ENCODE data around the gene C20orf173.

The C20orf173 gene

DNA sequence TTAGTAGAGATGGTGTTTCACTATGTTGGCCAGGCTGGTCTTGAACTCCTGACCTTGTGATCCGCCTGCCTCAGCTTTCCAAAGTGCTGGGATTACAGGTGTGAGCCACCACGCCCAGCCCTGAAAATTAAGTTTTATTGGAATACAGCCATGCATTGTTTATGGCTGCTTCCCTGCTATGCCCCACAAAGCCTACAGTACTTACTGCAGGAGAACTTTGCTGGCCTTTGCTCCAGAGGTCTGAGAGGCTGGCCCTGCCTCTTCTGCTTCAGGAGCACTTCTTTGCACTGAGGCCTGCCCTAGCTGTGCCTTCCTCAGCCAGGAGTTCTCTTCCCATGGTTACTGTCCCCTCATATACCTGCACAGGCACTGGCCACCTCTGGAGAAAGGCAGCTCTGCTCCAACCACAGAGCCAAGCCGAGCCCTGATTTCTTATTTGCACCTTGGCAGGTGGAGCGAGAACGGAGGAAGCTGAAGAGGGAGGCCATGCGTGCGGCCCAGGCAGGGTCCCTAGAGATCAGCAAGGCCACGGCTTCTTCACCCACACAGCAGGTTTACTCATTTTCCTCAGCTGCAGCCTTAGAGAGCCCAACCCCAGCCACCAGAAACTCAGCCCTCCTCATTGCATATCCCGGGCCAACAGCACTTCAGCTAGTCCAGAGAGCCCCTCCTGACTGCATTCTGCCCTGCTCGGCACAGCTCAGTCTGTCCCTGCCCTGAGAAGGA lies 20.8 kb downstream of the C20orf173 start:
- in situ Hi-C loops (cut with MboI; ENCODE audit: low sequenced_read_pairs): no loop called here

DNA sequence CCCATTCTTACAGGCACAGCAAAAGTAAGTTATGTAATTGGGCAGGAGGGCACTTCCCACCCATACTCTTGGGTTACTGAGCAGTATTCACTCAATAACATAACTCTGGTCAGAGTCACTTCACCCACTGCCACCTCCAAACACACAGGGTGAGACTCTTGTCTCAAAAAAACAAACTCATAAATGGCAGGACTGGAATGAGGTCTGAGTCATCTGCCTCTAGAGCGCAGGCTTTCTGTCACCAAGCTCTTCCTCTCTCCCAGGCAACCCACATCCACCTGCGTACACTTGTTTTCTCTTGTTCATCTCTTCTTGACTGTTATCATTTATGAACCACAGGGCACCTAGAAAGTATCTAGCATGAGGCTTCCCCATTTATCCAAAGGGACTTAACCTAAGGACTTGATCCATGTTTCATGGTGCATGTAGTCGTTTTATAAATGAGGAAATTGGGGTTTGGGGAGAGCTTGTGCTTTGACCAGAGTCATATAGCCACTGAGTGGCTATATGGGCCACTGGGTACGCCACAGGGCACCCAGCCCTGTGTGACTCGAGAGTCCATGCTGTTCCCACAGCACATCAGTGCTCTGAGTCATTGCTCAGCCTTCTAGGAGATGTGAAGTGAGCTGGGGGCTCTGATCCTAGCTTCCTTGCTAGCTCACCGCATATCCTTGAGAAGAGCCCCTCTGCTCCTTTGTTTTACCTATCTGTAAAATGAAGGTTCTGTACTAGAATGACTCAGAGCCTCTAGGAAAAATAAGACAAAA lies 22.4 kb downstream of the C20orf173 start:
- in situ Hi-C loops (cut with MboI; ENCODE audit: low sequenced_read_pairs): no loop called here

DNA sequence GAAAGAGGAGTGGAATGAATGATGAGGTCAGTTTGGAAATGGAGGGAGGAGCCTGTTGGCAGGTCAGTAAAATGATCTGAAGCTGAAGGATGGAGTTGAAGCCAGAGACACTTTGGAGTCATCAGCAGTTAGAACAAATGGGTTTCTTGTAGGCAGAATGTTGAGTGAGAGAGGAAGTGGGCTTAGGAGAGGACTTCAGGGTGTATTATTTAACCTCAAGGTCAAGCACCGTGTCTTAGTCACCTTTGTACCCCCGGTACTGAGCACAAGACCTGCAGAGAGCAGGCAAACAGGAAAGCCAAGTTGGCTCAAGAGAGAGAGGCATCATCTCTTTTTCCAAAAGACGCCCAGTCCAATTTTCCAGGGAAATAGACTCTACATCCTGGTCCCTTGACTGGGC lies 23.3 kb downstream of the C20orf173 start:
- in situ Hi-C loops (cut with MboI; ENCODE audit: low sequenced_read_pairs): no loop called here

GRCh38 chr20:35504751-35505150 lies 24.7 kb downstream of the C20orf173 start:
- in situ Hi-C loops (cut with MboI; ENCODE audit: low sequenced_read_pairs): no loop called here

DNA sequence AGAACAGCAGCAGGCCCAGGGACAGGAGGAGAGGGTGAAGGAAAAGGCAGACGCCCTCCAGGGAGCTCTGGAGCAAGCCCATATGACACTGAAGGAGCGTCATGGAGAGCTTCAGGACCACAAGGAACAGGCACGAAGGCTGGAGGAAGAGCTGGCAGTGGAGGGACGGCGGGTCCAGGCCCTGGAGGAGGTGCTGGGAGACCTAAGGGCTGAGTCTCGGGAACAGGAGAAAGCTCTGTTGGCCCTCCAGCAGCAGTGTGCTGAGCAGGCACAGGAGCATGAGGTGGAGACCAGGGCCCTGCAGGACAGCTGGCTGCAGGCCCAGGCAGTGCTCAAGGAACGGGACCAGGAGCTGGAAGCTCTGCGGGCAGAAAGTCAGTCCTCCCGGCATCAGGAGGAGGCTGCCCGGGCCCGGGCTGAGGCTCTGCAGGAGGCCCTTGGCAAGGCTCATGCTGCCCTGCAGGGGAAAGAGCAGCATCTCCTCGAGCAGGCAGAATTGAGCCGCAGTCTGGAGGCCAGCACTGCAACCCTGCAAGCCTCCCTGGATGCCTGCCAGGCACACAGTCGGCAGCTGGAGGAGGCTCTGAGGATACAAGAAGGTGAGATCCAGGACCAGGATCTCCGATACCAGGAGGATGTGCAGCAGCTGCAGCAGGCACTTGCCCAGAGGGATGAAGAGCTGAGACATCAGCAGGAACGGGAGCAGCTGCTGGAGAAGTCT lies 25.5 kb downstream of the C20orf173 start:
- in situ Hi-C loops (cut with MboI; ENCODE audit: low sequenced_read_pairs): no loop called here

- in situ Hi-C loops (cut with MboI; ENCODE audit: low sequenced_read_pairs): no loop called here
Observed at GRCh38 chr20:35503281-35503680, 26.2 kb downstream of the C20orf173 start.

GRCh38 chr20:35502352-35502751 lies 27.1 kb downstream of the C20orf173 start:
- in situ Hi-C loops (cut with MboI; ENCODE audit: low sequenced_read_pairs): no loop called here

- in situ Hi-C loops (cut with MboI; ENCODE audit: low sequenced_read_pairs): no loop called here
Observed at GRCh38 chr20:35499271-35499670, 30.2 kb downstream of the C20orf173 start.

DNA sequence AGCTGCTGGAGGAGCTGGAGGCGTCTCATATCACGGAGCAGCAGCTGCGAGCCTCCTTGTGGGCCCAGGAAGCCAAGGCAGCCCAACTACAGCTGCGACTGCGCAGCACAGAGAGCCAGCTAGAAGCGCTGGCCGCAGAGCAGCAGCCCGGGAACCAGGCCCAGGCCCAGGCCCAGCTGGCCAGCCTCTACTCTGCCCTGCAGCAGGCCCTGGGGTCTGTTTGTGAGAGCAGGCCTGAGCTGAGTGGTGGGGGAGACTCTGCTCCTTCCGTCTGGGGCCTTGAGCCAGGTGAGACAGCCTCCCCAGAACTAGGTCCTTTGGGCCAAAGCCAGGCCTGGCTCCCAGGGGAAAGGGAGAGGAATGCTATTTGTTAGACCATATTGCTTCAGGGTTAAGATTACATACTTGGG lies 31.7 kb downstream of the C20orf173 start:
- in situ Hi-C loops (cut with MboI; ENCODE audit: low sequenced_read_pairs): no loop called here

DNA sequence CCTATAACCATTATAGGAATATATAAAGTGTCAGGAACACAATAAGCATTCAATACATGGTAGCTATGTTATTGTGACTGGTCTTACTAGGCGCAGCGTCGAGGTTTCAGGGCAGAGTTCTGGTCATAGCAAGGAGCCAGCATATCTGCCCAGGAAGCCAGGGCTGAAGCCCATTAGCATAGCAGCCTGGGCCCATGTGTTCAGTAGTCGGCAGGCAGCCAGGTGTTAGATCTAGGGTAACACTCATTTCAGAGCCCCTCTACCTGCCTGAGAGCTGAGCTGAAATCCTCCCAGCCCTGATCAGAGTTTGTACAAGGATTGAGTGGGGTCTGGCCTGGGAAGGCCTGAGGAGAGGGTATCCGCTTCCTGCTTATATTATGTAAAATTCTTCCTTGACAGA lies 32.1 kb downstream of the C20orf173 start:
- in situ Hi-C loops (cut with MboI; ENCODE audit: low sequenced_read_pairs): no loop called here

DNA sequence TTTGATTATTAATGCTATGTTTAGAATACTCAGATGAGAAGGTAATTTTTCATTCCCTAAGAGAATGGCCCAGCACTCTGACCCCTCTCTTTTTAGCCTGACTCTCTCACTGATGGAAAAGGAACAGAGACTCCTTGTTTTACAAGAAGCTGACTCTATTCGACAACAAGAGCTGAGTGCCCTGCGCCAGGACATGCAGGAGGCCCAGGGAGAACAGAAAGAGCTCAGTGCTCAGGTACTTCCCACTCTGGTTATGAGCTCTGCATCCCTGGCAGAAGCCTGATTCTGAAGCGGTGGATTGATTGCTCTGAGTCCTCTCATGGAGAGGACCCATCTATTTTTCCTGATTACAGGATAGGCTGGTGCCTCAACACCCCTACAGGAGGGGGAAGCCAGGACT lies 33.0 kb downstream of the C20orf173 start:
- in situ Hi-C loops (cut with MboI; ENCODE audit: low sequenced_read_pairs): no loop called here

- in situ Hi-C loops (cut with MboI; ENCODE audit: low sequenced_read_pairs): no loop called here
Observed at GRCh38 chr20:35492352-35492751, 37.1 kb downstream of the C20orf173 start.

- in situ Hi-C loops (cut with MboI; ENCODE audit: low sequenced_read_pairs): no loop called here
Observed at GRCh38 chr20:35491823-35492222, 37.6 kb downstream of the C20orf173 start.

GRCh38 chr20:35490736-35491181 lies 38.7 kb downstream of the C20orf173 start:
- in situ Hi-C loops (cut with MboI; ENCODE audit: low sequenced_read_pairs): no loop called here

- in situ Hi-C loops (cut with MboI; ENCODE audit: low sequenced_read_pairs): no loop called here
Observed at GRCh38 chr20:35489717-35490116, 39.7 kb downstream of the C20orf173 start.

- in situ Hi-C loops (cut with MboI; ENCODE audit: low sequenced_read_pairs): no loop called here
Observed at GRCh38 chr20:35487479-35487878, 42.0 kb downstream of the C20orf173 start.

- in situ Hi-C loops (cut with MboI; ENCODE audit: low sequenced_read_pairs): no loop called here
Observed at GRCh38 chr20:35479798-35480197, 49.7 kb downstream of the C20orf173 start.

DNA sequence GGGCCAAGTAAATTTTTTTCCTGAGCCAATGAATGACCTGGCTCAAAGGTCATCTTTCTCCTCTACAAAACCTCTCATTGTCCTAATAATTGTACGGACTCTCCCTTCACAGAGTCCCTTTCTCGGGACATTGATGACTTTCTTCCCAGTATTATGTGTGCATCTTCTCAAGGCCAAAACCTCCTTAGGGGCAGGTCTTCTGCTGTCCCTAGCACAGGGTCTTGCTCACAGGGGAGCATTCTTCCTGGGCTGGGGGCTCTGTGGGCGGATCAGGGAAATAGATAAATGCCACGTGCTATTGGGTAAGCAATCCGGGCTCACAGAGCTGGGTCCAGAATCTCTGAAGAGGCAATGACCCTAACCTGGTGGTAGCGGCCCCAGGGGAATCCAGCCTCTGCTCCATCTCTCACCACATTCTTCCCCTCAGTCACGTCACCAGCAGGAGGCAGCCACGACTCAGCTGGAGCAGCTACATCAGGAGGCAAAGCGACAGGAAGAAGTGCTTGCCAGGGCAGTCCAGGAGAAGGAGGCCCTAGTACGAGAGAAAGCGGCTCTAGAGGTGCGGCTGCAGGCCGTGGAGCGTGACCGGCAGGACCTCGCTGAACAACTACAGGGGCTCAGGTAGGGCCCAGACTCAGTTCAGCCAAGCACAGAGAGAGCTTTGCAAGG lies 50.5 kb downstream of the C20orf173 start:
- in situ Hi-C loops (cut with MboI; ENCODE audit: low sequenced_read_pairs): no loop called here
